GDM1 (cell line): ENCODE measurements around the gene OTOP3.

Source experiments
- DNase-seq: peaks from one replicate; lab custom pipeline; 2025; lab: John Stamatoyannopoulos, UW

Gene OTOP3

GRCh38 chr17:74986206-74986576 is 50.5 kb downstream of the OTOP3 start:
- DNase-seq = no peak

DNA sequence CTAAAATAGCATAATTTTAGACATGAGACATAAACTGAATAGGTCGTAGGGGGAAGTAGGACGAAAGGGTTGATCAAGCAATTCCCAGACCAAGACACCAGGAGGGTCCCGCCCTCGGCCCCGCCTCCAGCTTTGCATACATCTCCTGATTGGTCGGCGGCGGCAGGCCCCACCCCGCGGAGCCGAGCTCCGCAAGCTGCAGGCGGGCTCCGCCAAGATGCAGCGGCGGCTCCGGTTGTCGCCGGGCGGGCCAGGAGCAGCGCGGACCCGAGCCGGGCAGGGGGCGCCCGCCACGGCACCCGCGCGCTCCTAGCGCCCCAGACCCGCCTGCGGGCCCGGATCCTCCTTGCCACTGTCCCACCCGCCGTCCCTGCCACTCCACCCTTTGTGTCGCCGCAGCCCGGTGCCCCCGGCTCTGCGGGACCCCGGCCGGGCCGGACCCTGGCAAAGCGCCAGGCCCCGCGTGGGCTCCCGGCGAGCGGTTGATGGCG is 51.8 kb downstream of the OTOP3 start, which contains the start of gene CDR2L:
CDR2L (plus strand) TSS at position 215 of the 491 bp plus-strand sequence. CDS start 412 bp downstream, outside the sequence.
- DNase-seq = peak; percentile 84

DNA sequence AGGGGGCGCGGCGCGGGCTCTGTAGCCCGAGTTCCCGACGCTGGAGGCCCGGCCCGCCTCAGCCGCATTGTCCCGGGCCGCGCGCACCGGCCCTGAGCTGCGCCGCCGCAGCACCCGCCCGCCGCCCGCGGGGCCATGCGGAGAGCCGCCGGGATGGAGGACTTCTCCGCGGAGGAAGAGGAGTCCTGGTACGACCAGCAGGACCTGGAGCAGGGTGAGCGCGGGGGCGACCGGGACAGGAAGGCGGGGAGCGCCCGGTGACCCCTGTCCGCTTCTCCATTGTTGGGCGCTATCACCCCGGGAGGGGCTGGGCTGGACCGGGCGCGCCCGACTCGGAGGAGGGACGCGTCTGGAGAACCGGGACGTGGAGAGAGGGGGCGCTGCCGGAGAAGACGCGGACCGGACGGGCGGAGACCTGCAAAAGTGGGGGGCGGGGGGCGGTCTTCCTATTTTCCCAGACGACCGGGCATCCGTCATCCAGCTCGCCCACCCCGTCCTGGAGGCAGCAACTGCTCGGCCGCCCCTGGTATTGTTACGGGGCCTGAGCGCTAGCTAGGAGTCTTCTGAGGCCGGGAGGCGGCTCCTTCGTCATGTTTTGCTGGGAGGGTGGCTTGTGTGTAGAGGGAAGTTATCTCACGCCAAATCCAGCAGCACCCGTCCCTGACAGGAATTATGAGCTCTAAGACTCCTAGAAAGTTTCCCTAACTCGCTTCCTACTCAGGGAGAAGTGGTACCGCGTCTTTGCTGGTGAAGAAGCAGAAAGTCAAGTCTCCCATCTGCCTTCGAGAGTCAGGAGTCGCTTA is 52.4 kb downstream of the OTOP3 start:
- no peak for DNase-seq

GRCh38 chr17:74990581-74991105 is 54.9 kb downstream of the OTOP3 start:
- no peak for DNase-seq

- no peak for DNase-seq
Observed at GRCh38 chr17:74992223-74992622, 56.5 kb downstream of the OTOP3 start.

DNA sequence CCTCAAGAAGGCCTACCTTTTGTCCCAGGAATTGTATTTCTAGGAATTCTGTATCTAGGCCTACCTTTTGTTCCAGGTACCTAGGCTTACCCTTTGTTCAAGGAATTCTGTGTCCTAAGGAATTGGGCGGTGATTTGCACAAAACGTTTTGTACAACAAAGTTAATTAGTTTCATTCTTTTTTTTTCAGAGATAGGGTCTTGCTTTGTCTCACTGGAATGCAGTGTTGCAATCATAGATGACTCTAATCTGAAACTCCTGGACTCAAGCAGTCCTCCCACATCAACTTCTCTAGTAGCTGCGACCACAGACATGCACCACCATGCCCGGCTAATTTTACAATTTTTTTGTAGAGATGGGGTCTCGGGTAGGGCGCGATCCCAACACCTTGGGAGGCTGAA is 58.7 kb downstream of the OTOP3 start:
- DNase-seq = no peak

DNA sequence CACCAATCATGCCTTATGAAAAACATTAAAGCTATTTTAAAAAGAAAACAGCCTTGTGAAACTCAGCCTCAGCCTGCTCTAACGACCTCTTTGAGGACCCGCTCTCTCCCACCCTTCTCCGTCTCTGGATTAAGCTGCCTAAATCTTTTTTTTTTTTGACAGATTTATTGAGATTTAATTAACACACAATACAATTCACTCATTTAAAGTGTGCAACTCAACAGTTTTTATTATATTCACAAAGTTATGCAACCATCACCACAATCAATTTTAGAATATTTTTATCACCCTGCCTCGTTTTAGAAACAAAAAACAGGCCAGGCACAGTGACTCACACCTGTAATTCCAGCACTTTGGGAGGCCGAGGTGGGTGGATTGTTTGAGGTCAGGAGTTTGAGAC is 60.1 kb downstream of the OTOP3 start:
- DNase-seq = no peak

- DNase-seq = no peak
Observed at GRCh38 chr17:74998783-74999182, 63.1 kb downstream of the OTOP3 start.

DNA sequence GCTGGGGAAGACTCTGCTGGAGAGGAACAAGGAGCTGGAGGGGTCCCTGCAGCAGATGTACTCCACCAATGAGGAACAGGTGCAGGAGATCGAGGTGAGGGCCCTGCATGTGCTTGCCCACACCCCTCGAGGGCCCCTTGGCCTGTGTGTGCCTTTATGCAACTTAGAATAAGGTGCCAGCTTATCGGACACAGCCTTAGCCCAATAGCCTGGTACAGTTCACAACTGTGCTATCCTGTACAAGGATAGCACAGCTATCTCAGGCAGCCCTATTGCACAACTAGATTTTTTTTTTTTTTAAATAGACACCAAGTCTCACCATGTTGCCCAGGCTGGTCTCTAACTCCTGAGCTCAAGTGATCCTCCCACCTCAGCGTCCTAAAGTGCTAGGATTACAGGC is 63.8 kb downstream of the OTOP3 start:
- DNase-seq = no peak
